Measurements from ENCODE around the gene POLDIP2. TPM values are rescaled to one million over a fixed set of nuclear protein-coding genes. Genes with fewer than 3 reads are reported as not detected.
A peak's percentile ranks its signal among the peaks of the same experiment; 100 is the strongest.

Gene POLDIP2
- total RNA-seq, 1 experiment from 2014 or later, result 105 TPM

- intact Hi-C loops (cut with micrococcal nuclease), result loop anchor here (5.0 kb wide), 1 partner anchor 67 kb away; no protein-coding TSS in a partner anchor
- DNase-seq (ENCODE audit: unreplicated experiment), result no peak
Measured at GRCh38 chr17:28319598-28319935, 37.8 kb downstream of the POLDIP2 start.

GRCh38 chr17:28318759-28319597 lies 38.3 kb downstream of the POLDIP2 start, which contains the start of gene TMEM97:
Gene TMEM97 (plus strand): TSS chr17:28319200. CDS start chr17:28319240, 40 bp downstream.
- DNase-seq (ENCODE audit: unreplicated experiment), result peak; percentile 98
- H3K4me3 Mint-ChIP-seq (ENCODE audit: unreplicated experiment), result peak within 1 kb of the TSS; percentile 99
- no TSS peak for BruUV-seq (replicated peaks)
- no peaks in the 10 kb centered on the region for H3K36me3 Mint-ChIP-seq (ENCODE audit: insufficient read depth, unreplicated experiment)
- peaks cover 38% of the 10 kb centered on the region for H3K4me1 Mint-ChIP-seq (ENCODE audit: insufficient read depth, unreplicated experiment)
- no peaks in the 10 kb centered on the region for H3K27me3 Mint-ChIP-seq (ENCODE audit: insufficient read depth, unreplicated experiment)
- ChIA-PET CTCF (interaction anchor here (0.7 to 6.1 kb wide), 10 partner anchors 9 to 278 kb away, joined by 3 to 85 read pairs (median 3); no protein-coding TSS in a partner anchor), POLR2A (interaction anchor here (0.9 to 4.7 kb wide), 17 partner anchors 10 to 426 kb away, joined by 3 to 50 read pairs (median 4); partner anchors contain the start of genes IFT20, LYRM9, POLDIP2 and TNFAIP1)
- no peaks in the 10 kb centered on the region for H3K9me3 Mint-ChIP-seq (ENCODE audit: unreplicated experiment)
- H3K27ac Mint-ChIP-seq (ENCODE audit: low read depth, unreplicated experiment), result peak within 1 kb of the TSS; percentile 82
- TF ChIP-seq CTCF (IDR thresholded peaks at IDR 0.05; ENCODE audit: unreplicated experiment), result peak; percentile 6
- intact Hi-C loops (cut with micrococcal nuclease), result loop anchor here (5.0 kb wide), 1 partner anchor 67 kb away; no protein-coding TSS in a partner anchor

More at GRCh38 chr17:28319598-28319935, 37.8 kb downstream of the POLDIP2 start:
- BruUV-seq (replicated peaks), result no TSS peak
- Mint-ChIP-seq H3K9me3 (ENCODE audit: unreplicated experiment) (no peaks in the 10 kb centered on the region), H3K4me1 (ENCODE audit: insufficient read depth, unreplicated experiment) (peaks cover 38% of the 10 kb centered on the region), H3K27ac (ENCODE audit: low read depth, unreplicated experiment) (peak overlapping the region; percentile 82), H3K4me3 (ENCODE audit: unreplicated experiment) (peak overlapping the region; percentile 99), H3K27me3 (ENCODE audit: insufficient read depth, unreplicated experiment) (no peaks in the 10 kb centered on the region), H3K36me3 (ENCODE audit: insufficient read depth, unreplicated experiment) (no peaks in the 10 kb centered on the region)
- no peak for TF ChIP-seq CTCF (IDR thresholded peaks at IDR 0.05; ENCODE audit: unreplicated experiment)
- ChIA-PET POLR2A (interaction anchor here (0.7 to 4.7 kb wide), 14 partner anchors 16 to 427 kb away, joined by 3 to 50 read pairs (median 4); partner anchors contain the start of genes IFT20, LYRM9, POLDIP2 and TNFAIP1), CTCF (interaction anchor here (0.7 to 6.1 kb wide), 7 partner anchors 11 to 221 kb away, joined by 3 to 85 read pairs (median 3); no protein-coding TSS in a partner anchor)

- BruUV-seq (replicated peaks), result no TSS peak
- no peak for DNase-seq (ENCODE audit: unreplicated experiment)
- peaks cover 38% of the 10 kb centered on the region for H3K4me1 Mint-ChIP-seq (ENCODE audit: insufficient read depth, unreplicated experiment)
- peak overlapping the region; percentile 82 for H3K27ac Mint-ChIP-seq (ENCODE audit: low read depth, unreplicated experiment)
- POLR2A ChIA-PET, result interaction anchor here (1.0 to 4.7 kb wide), 11 partner anchors 9 to 281 kb away, joined by 3 to 50 read pairs (median 4); partner anchors contain the start of genes IFT20, POLDIP2 and TNFAIP1
- intact Hi-C loops (cut with micrococcal nuclease), result loop anchor here (5.0 kb wide), 1 partner anchor 66 kb away; no protein-coding TSS in a partner anchor
- peak overlapping the region; percentile 99 for H3K4me3 Mint-ChIP-seq (ENCODE audit: unreplicated experiment)
- TF ChIP-seq CTCF (IDR thresholded peaks at IDR 0.05; ENCODE audit: unreplicated experiment), result no peak
- H3K9me3 Mint-ChIP-seq (ENCODE audit: unreplicated experiment), result no peaks in the 10 kb centered on the region
- H3K27me3 Mint-ChIP-seq (ENCODE audit: insufficient read depth, unreplicated experiment), result no peaks in the 10 kb centered on the region
- CTCF ChIA-PET, result interaction anchor here (0.8 to 6.1 kb wide), 7 partner anchors 10 to 278 kb away, joined by 3 to 85 read pairs (median 4); no protein-coding TSS in a partner anchor
- H3K36me3 Mint-ChIP-seq (ENCODE audit: insufficient read depth, unreplicated experiment), result no peaks in the 10 kb centered on the region
Measured at GRCh38 chr17:28317966-28318758, 39.2 kb downstream of the POLDIP2 start.
